ENCODE data around the gene PRDM11. TPM values are rescaled to one million over a fixed set of nuclear protein-coding genes. Genes with fewer than 3 reads are reported as not detected.

PRDM11 gene
- total RNA-seq, 2 experiments from 2014 or later, result 2.5 to 3.4 TPM

- H3K4me1 Mint-ChIP-seq (ENCODE audit: low read depth), result peaks cover 14% of the 10 kb centered on the region
- H3K4me3 ChIP-seq (ENCODE audit: low read length), result no peak overlapping the region
- H3K9me3 Mint-ChIP-seq, result no peaks in the 10 kb centered on the region
- DNase-seq, result no peak
- no peak overlapping the region for H3K27ac ChIP-seq (ENCODE audit: low read depth in 1 of 2, low read length in 2 of 2)
- H3K4me3 Mint-ChIP-seq, result no peak overlapping the region
- H3K27me3 ChIP-seq (ENCODE audit: control insufficient read depth in 1 of 2, insufficient read depth in 2 of 2, low read length in 2 of 2), result peaks cover 7 to 14% of the 10 kb centered on the region in 2 experiments
- H3K27ac Mint-ChIP-seq, result no peak overlapping the region
- ChIA-PET CTCF (no interaction called here), POLR2A (no interaction called here)
- H3K36me3 ChIP-seq (ENCODE audit: insufficient read depth, low read length), result no peaks in the 10 kb centered on the region
- no peaks in the 10 kb centered on the region for H3K36me3 Mint-ChIP-seq (ENCODE audit: low read depth)
- intact Hi-C loops (cut with DNase I, micrococcal nuclease), result no loop called here
- H3K4me1 ChIP-seq (ENCODE audit: insufficient read depth, low read length), result peaks cover under 1% of the 10 kb centered on the region
- H3K27me3 Mint-ChIP-seq, result peaks cover 35% of the 10 kb centered on the region
- no peaks in the 10 kb centered on the region for H3K9me3 ChIP-seq (ENCODE audit: control insufficient read depth in 1 of 2, insufficient read depth in 1 of 2, low read length in 2 of 2)
- ATAC-seq (ENCODE audit: poor library complexity), result no peak
- no peak for TF ChIP-seq CTCF (IDR thresholded peaks at IDR 0.05)
These were observed 27.9 kb downstream of the PRDM11 start for GRCh38 chr11:45174168-45174835.

GRCh38 chr11:45174963-45175362 lies 28.5 kb downstream of the PRDM11 start:
- POLR2A ChIA-PET, result no interaction called here
- TF ChIP-seq CTCF (IDR thresholded peaks at IDR 0.05), result no peak
- intact Hi-C loops (cut with DNase I, micrococcal nuclease), result no loop called here
- CTCF ChIA-PET, result no interaction called here
- Histone ChIP-seq H3K4me1 (ENCODE audit: insufficient read depth, low read length) (peaks cover 7% of the 10 kb centered on the region), H3K27me3 (ENCODE audit: control insufficient read depth in 1 of 2, insufficient read depth in 2 of 2, low read length in 2 of 2) (peaks cover 13 to 19% of the 10 kb centered on the region in 2 experiments), H3K9me3 (ENCODE audit: control insufficient read depth in 1 of 2, insufficient read depth in 1 of 2, low read length in 2 of 2) (no peaks in the 10 kb centered on the region), H3K27ac (ENCODE audit: low read depth in 1 of 2, low read length in 2 of 2) (no peak overlapping the region), H3K4me3 (ENCODE audit: low read length) (no peak overlapping the region), H3K36me3 (ENCODE audit: insufficient read depth, low read length) (no peaks in the 10 kb centered on the region)
- ATAC-seq (ENCODE audit: poor library complexity), result no peak
- peaks cover 41% of the 10 kb centered on the region for H3K27me3 Mint-ChIP-seq
- no peaks in the 10 kb centered on the region for H3K9me3 Mint-ChIP-seq
- H3K4me3 Mint-ChIP-seq, result no peak overlapping the region
- no peak overlapping the region for H3K27ac Mint-ChIP-seq
- peaks cover 21% of the 10 kb centered on the region for H3K4me1 Mint-ChIP-seq (ENCODE audit: low read depth)
- H3K36me3 Mint-ChIP-seq (ENCODE audit: low read depth), result peaks cover 3% of the 10 kb centered on the region
- DNase-seq, result no peak

GRCh38 chr11:45176996-45177395 lies 30.6 kb downstream of the PRDM11 start:
- Mint-ChIP-seq H3K4me3 (no peak overlapping the region), H3K27ac (no peak overlapping the region), H3K9me3 (no peaks in the 10 kb centered on the region), H3K27me3 (peaks cover 43% of the 10 kb centered on the region), H3K4me1 (ENCODE audit: low read depth) (peaks cover 21% of the 10 kb centered on the region), H3K36me3 (ENCODE audit: low read depth) (peaks cover 4% of the 10 kb centered on the region)
- ChIA-PET POLR2A (no interaction called here), CTCF (no interaction called here)
- H3K4me3 ChIP-seq (ENCODE audit: low read length), result no peak overlapping the region
- no peaks in the 10 kb centered on the region for H3K36me3 ChIP-seq (ENCODE audit: insufficient read depth, low read length)
- H3K27ac ChIP-seq (ENCODE audit: low read depth in 1 of 2, low read length in 2 of 2), result no peak overlapping the region
- peaks cover 15 to 21% of the 10 kb centered on the region in 2 experiments for H3K27me3 ChIP-seq (ENCODE audit: control insufficient read depth in 1 of 2, insufficient read depth in 2 of 2, low read length in 2 of 2)
- no peak for DNase-seq
- H3K9me3 ChIP-seq (ENCODE audit: control insufficient read depth in 1 of 2, insufficient read depth in 1 of 2, low read length in 2 of 2), result no peaks in the 10 kb centered on the region
- TF ChIP-seq CTCF (IDR thresholded peaks at IDR 0.05), result no peak
- ATAC-seq (ENCODE audit: poor library complexity), result no peak
- peaks cover 13% of the 10 kb centered on the region for H3K4me1 ChIP-seq (ENCODE audit: insufficient read depth, low read length)
- intact Hi-C loops (cut with DNase I, micrococcal nuclease), result no loop called here
